Posterior cingulate gyrus (tissue), 11 donors: ENCODE data around the gene SYT1.
"Not testable (repeated sequence)": the region's sequence is repeated elsewhere in the genome, so short reads cannot be mapped to it uniquely, and the experiment has no call there.

Experiments
- DNase-seq, 10 donors: peaks; one replicate each; pipeline versions ENCODE4 v3.0.0 to v3.0.0-alpha.2; 2020 to 2021; ENCODE audit warnings: mixed read lengths in 3 of 10
- intact Hi-C: fragments of 100-400 bp; cut with DNase I; formaldehyde crosslinking; loops from one replicate; pipeline ENCODE4 v1.15.1; 2023

SYT1 gene

GRCh38 chr12:78963439-78964227, 99.1 kb downstream of the SYT1 start:
- DNase-seq: no peak
- intact Hi-C loops: no loop called here

- intact Hi-C loops: no loop called here
Measured at GRCh38 chr12:78964521-78964920, 99.9 kb downstream of the SYT1 start.

GRCh38 chr12:78966062-78966461, 101.5 kb downstream of the SYT1 start:
- DNase-seq: no peak

More at GRCh38 chr12:78964521-78964920, 99.9 kb downstream of the SYT1 start:
- DNase-seq: no peak

GRCh38 chr12:78966926-78967325, 102.4 kb downstream of the SYT1 start:
- intact Hi-C loops: no loop called here
- no peak for DNase-seq

More at GRCh38 chr12:78966062-78966461, 101.5 kb downstream of the SYT1 start:
- intact Hi-C loops: no loop called here

GRCh38 chr12:78968226-78968625, 103.7 kb downstream of the SYT1 start:
- no peak for DNase-seq
- intact Hi-C loops: no loop called here

GRCh38 chr12:78970041-78970440, 105.5 kb downstream of the SYT1 start:
- no peak for DNase-seq
- intact Hi-C loops: no loop called here

- peak in 1 of 10 donors; percentile 5 for DNase-seq
- intact Hi-C loops: no loop called here
Measured at GRCh38 chr12:78977304-78977867, 112.8 kb downstream of the SYT1 start.

GRCh38 chr12:78994168-78994791, 129.7 kb downstream of the SYT1 start:
- intact Hi-C loops: no loop called here
- DNase-seq: no peak

GRCh38 chr12:79000501-79000900, 135.9 kb downstream of the SYT1 start:
- DNase-seq: no peak
- intact Hi-C loops: no loop called here

GRCh38 chr12:79001404-79001803, 136.8 kb downstream of the SYT1 start:
- DNase-seq: no peak
- intact Hi-C loops: no loop called here

- intact Hi-C loops: no loop called here
- DNase-seq: no peak
Measured at GRCh38 chr12:79006306-79006705, 141.7 kb downstream of the SYT1 start.

GRCh38 chr12:79008591-79008990, 144.0 kb downstream of the SYT1 start:
- intact Hi-C loops: no loop called here
- no peak for DNase-seq

GRCh38 chr12:79012636-79013035, 148.1 kb downstream of the SYT1 start:
- intact Hi-C loops: no loop called here
- DNase-seq: peak in 1 of 10 donors; percentile 42

- no peak for DNase-seq
- intact Hi-C loops: no loop called here
Measured at GRCh38 chr12:79016181-79016580, 151.6 kb downstream of the SYT1 start.

GRCh38 chr12:79019672-79020071, 155.1 kb downstream of the SYT1 start:
- intact Hi-C loops: no loop called here
- no peak for DNase-seq

- DNase-seq: no peak
- intact Hi-C loops: no loop called here
Measured at GRCh38 chr12:79020106-79020505, 155.5 kb downstream of the SYT1 start.

GRCh38 chr12:79021021-79021420, 156.4 kb downstream of the SYT1 start:
- intact Hi-C loops: no loop called here
- DNase-seq: no peak

- intact Hi-C loops: no loop called here
- no peak for DNase-seq
Measured at GRCh38 chr12:79023261-79023660, 158.7 kb downstream of the SYT1 start.

GRCh38 chr12:79023784-79024183, 159.2 kb downstream of the SYT1 start:
- intact Hi-C loops: no loop called here
- DNase-seq: no peak

- no peak for DNase-seq
- intact Hi-C loops: no loop called here
Measured at GRCh38 chr12:79033788-79034187, 169.2 kb downstream of the SYT1 start.

GRCh38 chr12:79044748-79045147, 180.2 kb downstream of the SYT1 start:
- intact Hi-C loops: not testable (repeated sequence)
- peak in 2 of 10 donors; percentile 35 to 49 for DNase-seq
